GM19099 (cell line): ENCODE data around the gene SATL1.

Source experiments
- POLR2A ChIP-seq: IDR thresholded peaks from 3 replicates; pipeline ENCODE4 v1.6.1; 2011; ENCODE audit warnings: low read depth; ENCODE audit not compliant: insufficient read length; ENCODE audit errors: extremely low read depth

The SATL1 gene

GRCh38 chrX:85136409-85136808 is 107.2 kb downstream of the SATL1 start:
- no peak for TF ChIP-seq POLR2A

GRCh38 chrX:85115252-85115651 is 128.3 kb downstream of the SATL1 start:
- no peak for TF ChIP-seq POLR2A

- no peak for TF ChIP-seq POLR2A
Measured at GRCh38 chrX:85114776-85115175, 128.8 kb downstream of the SATL1 start.

GRCh38 chrX:85114171-85114570 is 129.4 kb downstream of the SATL1 start:
- no peak for TF ChIP-seq POLR2A

- no peak for TF ChIP-seq POLR2A
Measured at GRCh38 chrX:85113746-85114145, 129.8 kb downstream of the SATL1 start.

- TF ChIP-seq POLR2A = no peak
Measured at GRCh38 chrX:85112293-85112692, 131.3 kb downstream of the SATL1 start.

GRCh38 chrX:85111347-85111746 is 132.2 kb downstream of the SATL1 start:
- no peak for TF ChIP-seq POLR2A

- TF ChIP-seq POLR2A = no peak
Measured at GRCh38 chrX:85109235-85109634, 134.3 kb downstream of the SATL1 start.

GRCh38 chrX:85108165-85108564 is 135.4 kb downstream of the SATL1 start:
- TF ChIP-seq POLR2A = no peak

- no peak for TF ChIP-seq POLR2A
Measured at GRCh38 chrX:85107407-85107806, 136.2 kb downstream of the SATL1 start.

GRCh38 chrX:85089321-85089840 is 154.2 kb downstream of the SATL1 start:
- no peak for TF ChIP-seq POLR2A

- TF ChIP-seq POLR2A = no peak
Measured at GRCh38 chrX:85084770-85085393, 158.7 kb downstream of the SATL1 start.

GRCh38 chrX:85065512-85066198 is 177.9 kb downstream of the SATL1 start:
- TF ChIP-seq POLR2A = no peak

- no peak for TF ChIP-seq POLR2A
Measured at GRCh38 chrX:85052636-85053343, 190.8 kb downstream of the SATL1 start.

GRCh38 chrX:85052205-85052604 is 191.4 kb downstream of the SATL1 start:
- no peak for TF ChIP-seq POLR2A

- TF ChIP-seq POLR2A = no peak
Measured at GRCh38 chrX:85051627-85052026, 192.0 kb downstream of the SATL1 start.
